ENCODE results near the gene OLAH.

Gene OLAH

DNA sequence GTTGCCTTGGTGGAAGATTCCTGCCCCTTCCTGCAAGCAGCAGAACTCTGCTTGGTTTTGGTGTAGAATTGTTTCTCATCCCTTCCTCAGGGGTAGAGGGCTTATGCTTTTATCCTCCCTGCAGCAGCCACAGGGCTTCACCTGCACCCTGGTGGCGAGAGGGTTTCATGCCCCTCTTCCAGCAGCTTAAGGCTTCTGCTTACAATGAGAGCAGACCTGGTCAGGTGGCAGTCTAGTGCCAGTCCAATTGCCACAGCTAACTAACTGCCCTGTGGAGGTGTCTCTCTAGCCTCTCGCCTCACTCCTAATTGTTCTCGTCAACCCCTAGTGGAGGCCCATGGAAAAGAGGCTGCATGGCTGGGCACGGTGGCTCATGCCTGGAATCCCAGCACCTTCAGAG lies 25.5 kb downstream of the OLAH start:
- no peak for DNase-seq (ENCODE audit: low read depth in 2 of 2)

DNA sequence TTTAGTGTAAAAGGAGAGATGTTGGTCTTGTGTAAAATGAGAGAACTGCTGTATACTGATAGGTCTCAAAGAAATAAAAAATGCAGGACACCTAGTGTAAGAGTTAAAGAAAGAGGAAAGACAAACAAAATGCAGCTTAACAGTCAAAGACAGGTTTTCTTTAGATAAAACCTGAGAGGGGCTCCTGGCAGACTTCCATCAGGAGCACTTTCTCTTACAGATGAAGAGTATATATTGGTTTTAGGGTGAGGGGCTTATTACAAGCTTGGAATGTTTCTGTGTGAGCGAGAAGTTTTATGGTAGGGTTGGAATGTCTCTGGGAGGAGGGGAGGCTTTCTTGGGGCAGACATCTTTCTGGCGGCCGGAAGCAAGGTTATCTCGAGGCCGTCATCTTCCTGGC lies 28.6 kb downstream of the OLAH start:
- no peak for DNase-seq (ENCODE audit: low read depth in 2 of 2)

DNA sequence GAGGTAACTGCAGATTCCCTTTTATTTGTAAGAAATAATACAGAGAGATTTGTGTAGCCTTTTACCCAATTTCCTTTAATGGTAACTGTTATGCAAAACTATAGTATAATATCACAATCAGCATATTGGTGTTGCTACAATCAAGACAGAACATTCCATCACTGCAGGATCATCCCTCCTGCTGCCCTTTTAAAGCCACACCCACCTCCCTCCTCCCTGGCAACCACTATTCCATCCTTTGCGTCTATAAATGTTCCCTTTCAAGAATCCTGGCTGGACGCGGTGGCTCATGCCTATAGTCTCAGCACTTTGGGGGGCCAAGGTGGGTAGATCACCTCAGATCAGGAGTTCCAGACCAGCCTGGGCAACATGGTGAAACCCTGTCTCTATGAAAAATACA lies 31.7 kb downstream of the OLAH start:
- DNase-seq (ENCODE audit: low read depth in 2 of 2): no peak

DNA sequence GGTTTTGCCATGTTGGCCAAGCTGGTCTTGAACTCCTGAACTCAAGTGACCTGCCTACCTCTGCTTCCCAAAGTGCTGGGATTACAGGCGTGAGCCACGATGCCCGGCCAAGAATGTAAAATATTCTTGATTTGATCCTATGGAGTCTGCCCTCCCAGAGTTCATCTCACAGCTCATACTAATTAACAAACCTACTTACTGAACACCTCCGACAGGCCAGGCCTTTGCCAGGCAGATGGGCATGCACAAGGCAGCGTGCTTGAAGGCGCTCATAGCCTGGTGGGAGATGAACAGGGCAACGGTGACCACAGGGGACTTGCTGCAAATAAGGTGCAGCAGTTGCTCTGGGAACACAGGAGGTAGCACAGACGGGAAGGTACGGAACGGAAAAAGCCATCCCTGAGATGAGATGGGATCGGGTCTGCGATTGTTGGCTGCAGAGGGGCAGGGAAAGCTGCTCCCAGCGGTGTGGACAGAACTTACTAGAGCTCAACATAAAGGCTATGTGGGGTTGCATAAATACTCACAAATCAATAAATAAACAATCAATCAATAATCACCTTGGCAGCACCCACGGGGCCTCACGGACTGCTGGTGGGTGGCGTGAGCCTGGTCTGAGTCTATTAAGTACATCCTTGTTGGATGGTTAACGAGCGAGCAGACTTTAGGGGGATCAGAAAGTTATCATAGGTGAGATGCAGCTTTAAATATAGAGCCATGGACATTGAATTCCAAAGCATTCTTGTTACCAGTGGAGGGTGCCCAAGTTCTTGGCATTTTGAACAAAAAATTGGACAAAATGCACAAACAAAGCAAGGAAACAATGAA lies 40.1 kb downstream of the OLAH start:
- no peak for DNase-seq (ENCODE audit: low read depth in 2 of 2)

DNA sequence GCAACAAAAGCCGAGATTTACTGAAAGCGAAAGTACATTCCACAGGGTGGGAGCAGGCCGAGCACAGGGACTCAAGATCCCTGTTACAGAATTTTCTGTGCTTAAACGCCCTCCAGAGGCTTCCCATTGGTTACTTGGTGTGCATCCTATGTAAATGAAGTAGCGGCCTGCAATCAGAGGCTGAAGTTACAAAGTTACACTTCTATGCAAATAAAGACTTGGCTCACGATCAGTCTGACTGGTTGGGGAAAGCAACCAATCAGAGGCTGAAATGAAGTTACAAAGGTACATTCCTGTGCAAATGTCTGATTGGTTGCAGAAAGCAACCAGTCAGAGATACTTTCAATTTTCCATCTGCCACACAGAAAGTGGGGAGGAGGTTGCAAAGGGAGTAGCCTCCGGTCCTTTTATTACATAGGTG lies 40.8 kb downstream of the OLAH start:
- no peak for DNase-seq (ENCODE audit: low read depth in 2 of 2)

DNA sequence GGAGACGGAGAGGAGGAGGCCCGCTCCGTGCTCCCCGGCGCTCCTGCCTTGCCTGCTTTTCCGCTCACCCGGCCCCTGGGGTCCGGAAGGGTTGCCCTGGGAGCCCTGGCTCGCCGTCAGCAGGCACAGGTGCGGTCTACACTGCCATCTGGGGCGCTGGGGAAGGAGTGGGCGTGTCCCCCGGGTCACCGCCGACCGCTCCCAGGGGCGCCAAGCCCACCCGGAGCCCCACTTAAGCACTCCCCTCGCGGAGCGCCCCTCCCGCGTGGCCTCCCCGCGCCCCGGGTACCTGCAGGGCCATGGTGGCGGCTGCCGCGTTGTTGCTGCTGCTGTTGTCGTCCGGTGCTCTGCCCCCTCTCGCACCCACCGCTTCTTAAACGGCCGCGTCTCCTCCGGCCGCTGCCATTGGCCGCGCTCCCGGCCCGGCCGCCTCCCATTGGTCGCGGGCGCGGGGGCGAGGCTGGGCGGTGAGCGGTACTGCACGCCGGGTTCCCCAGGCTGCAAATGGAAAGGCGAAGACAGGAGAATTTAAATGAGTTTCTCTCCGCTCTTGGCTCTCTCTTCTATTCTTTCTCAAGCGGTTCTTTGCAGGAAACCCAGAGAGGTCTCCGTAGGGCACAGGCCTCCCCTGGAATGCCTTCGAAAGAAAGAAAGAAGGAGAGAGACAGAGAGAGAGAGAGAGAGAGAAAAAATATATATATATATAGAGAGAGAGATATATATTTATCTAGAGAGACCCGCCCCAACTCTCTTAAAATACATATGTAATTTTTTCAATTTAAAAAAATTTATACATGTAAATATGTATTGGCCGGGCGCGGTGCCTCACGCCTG lies 44.9 kb downstream of the OLAH start, which contains the start of gene ACBD7:
Gene ACBD7, minus strand, starts transcription at position 349 of the 834 bp plus-strand sequence. Its CDS starts 48 bp downstream, at position 301.
- peak; percentile 73 to 77 for DNase-seq (ENCODE audit: low read depth in 2 of 2)

DNA sequence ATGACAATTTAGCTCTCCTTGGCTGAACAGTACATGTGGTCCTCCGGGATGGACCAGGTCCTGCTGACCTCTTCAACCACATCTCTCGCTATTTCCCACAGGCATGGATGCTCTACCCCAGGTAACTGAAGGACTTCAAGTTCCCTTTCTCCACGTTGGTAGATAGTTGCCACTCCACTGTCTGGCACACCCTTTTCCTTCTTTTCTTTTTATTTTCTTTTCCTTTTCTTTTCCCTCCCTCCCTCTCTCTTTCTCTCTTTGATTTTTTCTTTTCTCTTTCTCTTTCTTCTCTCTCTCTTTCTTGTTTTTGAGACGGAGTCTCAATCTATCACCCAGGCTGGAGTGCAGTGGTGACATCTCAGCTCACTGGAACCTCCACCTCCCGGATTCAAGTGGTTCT lies 47.7 kb downstream of the OLAH start:
- no peak for DNase-seq (ENCODE audit: low read depth in 2 of 2)

DNA sequence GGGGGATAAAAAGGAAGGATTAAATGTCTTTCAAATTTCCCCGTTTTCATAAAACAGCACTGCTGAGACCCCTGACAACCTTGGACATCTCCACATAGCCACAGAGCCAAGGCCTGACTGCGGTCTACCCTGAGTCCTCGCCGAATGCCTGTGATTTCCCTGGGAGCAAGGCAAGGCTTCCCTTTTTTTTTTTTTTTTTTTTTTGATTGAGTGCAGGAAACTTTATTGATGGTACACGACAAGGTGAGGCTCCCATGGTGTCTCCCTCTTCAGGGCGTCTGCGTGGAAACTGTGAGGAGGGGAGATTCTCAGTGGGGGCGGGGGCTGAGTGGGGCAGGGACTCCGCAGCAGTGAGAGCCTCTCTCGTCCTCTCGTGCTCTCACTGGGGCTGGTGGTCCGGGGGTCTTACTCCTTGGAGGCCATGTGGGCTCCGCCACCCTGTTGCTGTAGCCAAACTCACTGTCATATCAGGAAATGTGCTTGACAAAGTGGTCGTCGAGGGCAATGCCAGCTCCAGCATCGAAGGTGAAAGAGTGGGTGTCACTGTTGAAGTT lies 49.2 kb downstream of the OLAH start:
- DNase-seq (ENCODE audit: low read depth in 2 of 2): no peak

DNA sequence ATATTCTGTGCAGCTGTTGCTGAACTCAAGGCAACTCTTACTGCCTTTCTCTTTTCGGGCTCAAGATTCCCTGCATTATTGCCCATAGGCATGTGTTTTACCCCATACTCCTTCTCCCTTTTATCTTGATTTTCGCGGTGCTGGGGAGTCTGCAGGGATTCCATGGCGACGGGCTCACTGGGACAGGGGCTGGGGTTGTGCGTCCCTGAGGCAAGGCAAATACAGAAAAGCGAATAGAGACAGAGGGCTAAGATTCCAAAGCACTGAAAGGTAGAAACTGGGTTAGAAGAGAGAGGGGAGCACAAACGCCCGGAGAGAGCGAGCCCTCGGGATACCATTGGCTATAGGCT lies 52.9 kb downstream of the OLAH start:
- DNase-seq (ENCODE audit: low read depth in 2 of 2): no peak

DNA sequence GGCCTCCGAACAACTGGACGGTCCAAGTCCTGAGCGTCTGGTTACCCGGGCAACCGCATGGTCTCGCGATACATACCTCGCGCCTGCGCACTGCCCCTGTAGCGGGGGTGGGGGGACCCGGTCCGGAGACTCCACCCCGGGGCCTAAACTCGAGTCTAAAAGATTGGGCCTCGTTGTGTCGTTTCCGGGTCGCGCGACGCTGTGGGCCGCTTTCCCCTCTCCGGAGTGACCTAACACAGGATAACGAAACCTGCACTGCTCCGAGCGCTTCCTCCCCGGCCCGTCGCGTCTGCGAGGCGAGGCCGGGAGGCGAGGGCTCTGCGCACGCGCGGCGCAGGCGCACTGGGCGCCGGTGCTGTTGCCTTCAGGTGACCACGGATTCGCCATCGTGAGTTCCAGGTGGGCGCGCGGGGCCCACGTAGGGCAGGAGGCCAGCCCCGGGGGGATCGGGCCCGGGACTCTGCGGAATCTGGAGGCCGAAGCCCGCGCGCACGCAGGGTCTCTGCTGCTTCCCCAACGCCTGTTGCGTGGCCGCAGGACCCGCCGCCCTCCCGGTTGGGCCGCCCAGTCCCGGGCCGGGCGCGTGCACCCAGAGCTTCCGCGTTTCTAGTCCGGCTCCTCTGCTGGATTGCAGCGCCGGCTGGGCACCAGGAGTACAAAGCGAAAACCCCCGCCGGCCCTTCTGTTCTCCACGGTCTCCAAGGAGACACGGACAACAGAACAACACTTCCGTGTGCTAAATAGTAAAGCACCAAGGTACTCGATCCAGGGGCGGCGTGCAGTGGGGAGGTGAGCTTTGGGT lies 53.5 kb downstream of the OLAH start, which contains the start of gene RPP38:
Gene RPP38, plus strand, starts transcription at position 345 of the 802 bp plus-strand sequence. CDS start 5,960 bp downstream, outside the sequence.
- peak; percentile 91 to 96 for DNase-seq (ENCODE audit: low read depth in 2 of 2)

DNA sequence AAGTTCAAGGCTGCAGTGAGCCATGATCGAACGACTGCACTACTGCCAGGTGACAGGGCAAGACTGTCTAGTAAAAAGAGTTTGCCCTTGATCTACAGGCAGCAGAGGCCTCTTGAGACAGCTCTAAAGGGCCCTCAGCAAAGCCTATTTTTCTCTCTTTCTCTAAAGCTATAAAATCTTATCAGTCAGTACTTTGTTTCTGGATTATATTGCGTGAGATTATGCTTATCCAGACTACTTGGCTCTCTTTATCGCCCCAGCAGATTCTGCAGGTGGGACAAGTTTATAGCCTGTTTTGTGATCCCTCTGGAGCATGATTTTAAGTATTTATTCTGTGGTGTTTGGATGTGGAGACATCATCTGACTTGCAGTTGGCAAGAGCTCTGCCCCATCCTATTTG lies 56.1 kb downstream of the OLAH start:
- no peak for DNase-seq (ENCODE audit: low read depth in 2 of 2)

DNA sequence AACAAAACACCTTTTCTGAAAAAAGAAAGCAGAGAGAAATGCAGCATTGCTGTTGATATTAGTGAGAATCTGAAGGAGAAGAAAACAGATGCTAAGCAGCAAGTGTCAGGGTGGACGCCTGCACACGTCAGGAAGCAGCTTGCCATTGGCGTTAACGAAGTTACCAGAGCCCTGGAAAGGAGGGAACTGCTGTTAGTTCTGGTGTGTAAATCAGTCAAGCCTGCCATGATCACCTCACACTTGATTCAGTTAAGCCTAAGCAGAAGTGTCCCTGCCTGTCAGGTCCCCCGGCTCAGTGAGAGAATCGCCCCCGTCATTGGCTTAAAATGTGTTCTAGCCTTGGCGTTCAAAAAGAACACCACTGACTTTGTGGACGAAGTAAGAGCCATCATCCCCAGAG lies 59.8 kb downstream of the OLAH start:
- DNase-seq (ENCODE audit: low read depth in 2 of 2): no peak

DNA sequence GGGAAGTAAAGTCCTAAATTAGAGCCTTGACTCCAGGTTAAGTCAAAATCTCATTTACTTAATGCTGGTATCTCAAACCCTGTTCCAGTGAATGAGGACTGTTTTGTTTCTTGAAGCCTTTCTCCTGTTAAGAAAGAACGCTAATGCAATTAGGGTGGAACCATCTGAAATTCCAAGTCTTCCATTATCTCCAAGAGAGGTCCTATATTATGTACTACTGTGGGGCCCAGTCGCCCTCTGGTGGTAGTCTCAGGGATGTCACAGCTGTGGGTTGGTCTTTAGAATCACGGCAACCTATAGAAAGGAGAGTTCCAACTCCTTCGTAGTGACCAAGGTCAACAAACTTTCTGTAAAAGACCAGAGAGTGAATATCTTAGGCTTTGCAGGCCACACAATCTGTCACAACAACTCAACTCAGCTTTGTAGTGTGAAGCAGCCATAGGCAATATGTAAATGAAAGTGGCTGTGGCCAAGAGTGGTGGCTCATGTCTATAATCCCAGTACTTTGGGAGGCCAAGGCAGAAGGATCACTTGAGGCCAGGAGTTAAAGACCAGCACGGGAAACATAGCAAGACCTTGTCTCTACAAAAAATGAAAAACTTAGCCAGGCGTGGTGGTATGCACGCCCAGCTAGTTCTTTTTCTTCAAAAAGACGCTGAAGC lies 62.7 kb downstream of the OLAH start:
- DNase-seq (ENCODE audit: low read depth in 2 of 2): peak; percentile 37 to 40

DNA sequence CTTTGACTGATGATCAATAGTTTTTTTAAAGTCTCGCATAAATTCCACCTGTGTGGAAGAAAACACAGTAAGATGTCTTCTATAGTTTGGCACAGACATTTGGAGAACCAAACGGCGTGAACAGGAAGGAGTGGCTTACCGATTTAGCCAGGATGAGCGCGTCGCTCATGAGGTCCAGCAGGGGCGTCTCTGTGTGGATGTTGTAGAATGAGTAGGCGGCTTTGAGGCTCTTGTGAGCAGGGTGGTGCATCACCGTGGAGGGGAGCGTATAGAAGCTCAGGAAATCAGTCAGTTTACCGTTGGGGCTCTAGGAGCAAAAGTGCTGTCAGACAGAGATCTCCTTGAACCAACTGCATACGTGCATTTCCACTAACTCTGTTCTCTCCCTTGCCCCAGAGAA lies 68.9 kb downstream of the OLAH start:
- no peak for DNase-seq (ENCODE audit: low read depth in 2 of 2)

DNA sequence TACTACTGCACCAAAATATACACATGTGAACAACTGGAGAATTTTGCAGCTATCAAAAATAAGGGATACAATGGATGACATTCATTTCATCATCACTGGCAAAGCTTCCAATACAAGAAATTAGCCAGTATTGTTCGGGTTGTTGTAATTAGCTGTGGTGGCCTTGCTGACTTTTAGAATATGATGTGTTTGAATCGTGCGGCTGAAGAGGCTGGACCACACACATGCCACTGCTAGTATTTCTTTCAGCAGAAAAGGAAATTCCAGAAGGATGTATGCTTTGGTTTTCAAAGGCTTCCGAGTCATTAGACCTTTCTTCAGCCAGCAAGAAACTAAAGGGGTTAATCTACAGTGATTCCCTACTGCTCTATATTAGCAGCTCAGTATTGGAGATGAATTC lies 70.0 kb downstream of the OLAH start:
- DNase-seq (ENCODE audit: low read depth in 2 of 2): no peak

DNA sequence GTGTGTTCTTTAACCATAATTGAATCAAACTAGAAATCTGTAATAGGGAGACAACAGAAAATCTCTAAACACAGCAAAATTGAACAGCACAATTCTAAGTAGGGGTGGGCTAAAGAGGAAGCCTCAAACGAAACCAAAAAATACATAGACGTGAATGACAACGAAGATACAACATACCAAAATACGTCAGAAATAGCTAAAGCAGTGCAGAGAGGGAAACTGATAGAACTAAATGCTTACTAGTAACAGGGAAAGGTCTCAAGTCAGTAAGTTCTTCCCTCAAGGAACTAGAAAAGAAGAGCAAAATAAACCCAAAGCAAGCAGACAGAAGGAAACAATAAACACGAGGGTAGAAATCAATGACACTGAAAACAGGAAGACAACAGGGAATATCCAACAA lies 72.5 kb downstream of the OLAH start:
- DNase-seq (ENCODE audit: low read depth in 2 of 2): no peak

DNA sequence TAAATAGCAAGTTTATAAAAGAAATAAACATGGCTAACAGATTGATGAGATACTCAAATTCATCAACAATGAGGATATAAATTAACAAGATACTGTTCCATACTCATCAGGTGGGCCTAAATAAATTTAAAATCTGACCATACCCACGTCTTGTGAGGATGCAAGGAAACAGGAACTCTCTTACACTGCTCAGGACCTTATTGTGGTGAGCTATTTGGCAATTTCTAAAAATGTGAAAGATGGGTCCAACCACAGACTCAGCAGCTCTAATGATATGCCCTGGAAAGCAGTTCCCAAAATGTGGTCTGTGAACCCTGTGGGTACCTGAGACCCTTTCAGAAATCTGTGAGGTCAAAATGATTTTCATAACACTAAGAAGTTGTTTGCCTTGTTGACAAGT lies 74.9 kb downstream of the OLAH start:
- DNase-seq (ENCODE audit: low read depth in 2 of 2): no peak

DNA sequence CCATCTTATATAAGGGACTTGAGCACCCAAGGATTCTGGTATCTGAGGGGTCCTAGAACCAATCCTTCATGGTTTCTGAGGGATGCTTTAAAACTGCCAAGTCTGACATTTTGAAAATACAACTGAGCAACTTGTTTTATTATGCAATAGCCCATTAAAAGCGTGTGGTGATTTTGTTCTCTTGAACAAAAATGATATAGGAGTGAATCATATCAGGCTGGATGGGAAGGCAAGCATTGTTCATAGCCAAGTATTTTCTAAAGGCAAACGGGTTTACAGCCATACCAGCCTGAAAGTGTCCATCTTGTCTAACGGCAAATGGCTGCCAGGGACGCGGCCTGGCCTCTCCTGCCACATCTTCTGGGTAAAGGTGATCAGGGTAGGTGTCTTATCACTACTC lies 76.8 kb downstream of the OLAH start:
- no peak for DNase-seq (ENCODE audit: low read depth in 2 of 2)

DNA sequence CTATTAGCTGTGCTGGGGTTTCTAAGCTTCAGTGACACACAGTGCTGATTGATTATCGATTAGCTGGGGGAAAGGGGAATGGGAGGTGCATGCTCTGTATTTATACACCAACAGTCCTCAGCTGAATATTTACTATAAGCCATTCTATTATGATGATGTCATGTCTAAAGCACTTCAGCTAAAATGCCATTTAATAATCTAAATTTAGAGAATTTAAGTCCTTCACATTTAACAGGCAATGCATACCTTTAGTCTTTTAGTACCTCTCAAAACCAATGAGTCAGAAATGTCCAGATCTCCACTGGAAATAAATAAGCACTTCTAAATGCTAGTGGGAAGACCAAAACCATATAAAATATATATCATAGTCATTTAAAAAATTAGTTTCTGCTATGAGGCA lies 78.0 kb downstream of the OLAH start:
- no peak for DNase-seq (ENCODE audit: low read depth in 2 of 2)

DNA sequence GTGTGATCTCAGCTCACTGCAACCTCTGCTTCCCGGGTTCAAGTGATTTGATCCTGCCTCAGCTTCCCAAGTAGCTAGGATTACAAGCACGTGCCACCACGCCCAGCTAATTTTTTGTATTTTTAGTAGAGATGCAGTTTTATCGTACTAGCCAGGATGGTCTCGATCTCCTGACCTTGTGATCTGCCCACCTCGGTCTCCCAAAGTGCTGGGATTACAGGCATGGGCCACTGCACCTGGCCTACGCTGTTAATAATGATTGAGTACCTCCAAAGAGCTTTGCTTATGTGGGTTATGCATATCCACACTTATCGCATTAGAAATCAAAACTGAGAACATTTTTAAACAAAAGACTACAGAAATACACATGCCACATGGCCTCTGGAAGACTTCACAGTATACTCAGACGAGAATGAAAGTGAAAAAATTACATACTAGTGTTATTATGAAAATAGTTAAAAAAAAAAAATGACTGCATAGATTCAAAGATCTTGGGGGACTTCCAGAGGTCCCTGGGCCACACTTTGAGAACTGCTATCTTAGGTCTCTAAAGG lies 78.8 kb downstream of the OLAH start:
- no peak for DNase-seq (ENCODE audit: low read depth in 2 of 2)
